Right renal cortex interstitium (tissue), 3 donors: Measurements from ENCODE around the gene RMND5B. TPM values are rescaled to one million over a fixed set of nuclear protein-coding genes. Genes with fewer than 3 reads are reported as not detected.
"Not testable (repeated sequence)": the region's sequence is repeated elsewhere in the genome, so short reads cannot be mapped to it uniquely, and the experiment has no call there.

Experiments used
- DNase-seq, 3 donors: peaks; one replicate each; pipeline ENCODE4 v3.0.0-alpha.2; 2013; ENCODE audit warnings: low read depth in 3 of 3, low spot score in 2 of 3
- polyA plus RNA-seq, 3 donors: library from polyadenylated mRNA; unstranded; fragments of 120-200 nt; gene quantifications; one replicate each; pipeline ENCODE4 v1.2.1, GENCODE V29; 2013; ENCODE audit not compliant: insufficient read length in 3 of 3

RMND5B gene
- polyA plus RNA-seq, 3 donors, result 29.0 to 32.9 (median 32.1) TPM

- not testable (repeated sequence) for DNase-seq
These were observed 3.4 kb upstream of the RMND5B start for GRCh38 chr5:178127300-178128009.

- no peak for DNase-seq
These were observed 1.5 kb upstream of the RMND5B start for GRCh38 chr5:178129296-178129695.

GRCh38 chr5:178130234-178130575 lies 609 bp upstream of the RMND5B start:
- not testable (repeated sequence) for DNase-seq

- no peak for DNase-seq
These were observed 707 bp downstream of the RMND5B start for GRCh38 chr5:178131446-178131996.

- DNase-seq, result no peak
These were observed 6.2 kb downstream of the RMND5B start for GRCh38 chr5:178136990-178137389.

GRCh38 chr5:178137991-178138390 lies 7.2 kb downstream of the RMND5B start:
- DNase-seq, result no peak

- no peak for DNase-seq
These were observed 10.7 kb downstream of the RMND5B start for GRCh38 chr5:178141550-178141949.

GRCh38 chr5:178142642-178143041 lies 11.8 kb downstream of the RMND5B start:
- DNase-seq, result no peak

GRCh38 chr5:178143246-178143645 lies 12.4 kb downstream of the RMND5B start:
- no peak for DNase-seq

- no peak for DNase-seq
These were observed 13.1 kb downstream of the RMND5B start for GRCh38 chr5:178143901-178144300.

GRCh38 chr5:178145965-178146820 lies 15.4 kb downstream of the RMND5B start:
- DNase-seq, result no peak

- DNase-seq, result no peak
These were observed 16.6 kb downstream of the RMND5B start for GRCh38 chr5:178147406-178147805.

- DNase-seq, result no peak
These were observed 18.6 kb downstream of the RMND5B start for GRCh38 chr5:178149199-178149932.

- DNase-seq, result no peak
These were observed 20.3 kb downstream of the RMND5B start for GRCh38 chr5:178150977-178151734.

GRCh38 chr5:178152491-178153444 lies 22.0 kb downstream of the RMND5B start:
- no peak for DNase-seq

GRCh38 chr5:178153530-178154340 lies 22.9 kb downstream of the RMND5B start, which contains the start of gene NHP2:
Gene NHP2 (minus strand): TSS chr5:178153885. CDS start chr5:178153817, 68 bp downstream.
- peak; percentile 95 to 98 (median 98) for DNase-seq

- no peak for DNase-seq
These were observed 24.3 kb downstream of the RMND5B start for GRCh38 chr5:178155065-178155464.

- DNase-seq, result no peak
These were observed 29.4 kb downstream of the RMND5B start for GRCh38 chr5:178160176-178160575.
